AG10803 (cell line): Measurements from ENCODE around the gene CMYA5.

Source experiments
- DNase-seq: peaks from one replicate; pipeline ENCODE4 v3.0.0; 2010; ENCODE audit warnings: low read depth
- H3K4me3 ChIP-seq: 2 replicates; pipeline ENCODE4 v1.5.1; 2011; ENCODE audit warnings: mild to moderate bottlenecking, low read length, control low read depth
- CTCF ChIP-seq: conservative IDR thresholded peaks from 2 replicates; pipeline ENCODE4 v1.5.1; 2011; ENCODE audit warnings: mild to moderate bottlenecking, low read length, control low read depth, inconsistent platforms

CMYA5 gene

DNA sequence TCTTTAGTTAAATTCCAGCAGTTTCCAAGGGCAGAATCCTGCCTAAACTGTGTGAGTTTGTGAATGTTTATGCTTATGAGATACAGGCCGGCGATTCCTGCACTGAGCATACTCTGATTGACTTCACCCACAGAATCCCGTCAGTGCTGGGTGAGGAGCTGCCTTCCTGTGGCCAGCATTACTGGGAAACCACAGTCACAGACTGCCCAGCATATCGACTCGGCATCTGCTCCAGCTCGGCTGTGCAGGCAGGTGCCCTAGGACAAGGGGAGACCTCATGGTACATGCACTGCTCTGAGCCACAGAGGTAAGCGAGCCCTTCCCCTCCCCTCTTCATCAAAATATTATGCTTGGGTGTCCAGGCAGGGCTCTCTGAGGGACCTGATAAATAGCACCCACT lies 103.7 kb downstream of the CMYA5 start:
- H3K4me3 ChIP-seq, result no peak overlapping the region
- no peak for DNase-seq
- TF ChIP-seq CTCF, result no peak

GRCh38 chr5:79793722-79794121 lies 104.1 kb downstream of the CMYA5 start:
- DNase-seq, result no peak
- no peak for TF ChIP-seq CTCF
- H3K4me3 ChIP-seq, result no peak overlapping the region

GRCh38 chr5:79794347-79794746 lies 104.7 kb downstream of the CMYA5 start:
- DNase-seq, result no peak
- no peak for TF ChIP-seq CTCF
- no peak overlapping the region for H3K4me3 ChIP-seq

DNA sequence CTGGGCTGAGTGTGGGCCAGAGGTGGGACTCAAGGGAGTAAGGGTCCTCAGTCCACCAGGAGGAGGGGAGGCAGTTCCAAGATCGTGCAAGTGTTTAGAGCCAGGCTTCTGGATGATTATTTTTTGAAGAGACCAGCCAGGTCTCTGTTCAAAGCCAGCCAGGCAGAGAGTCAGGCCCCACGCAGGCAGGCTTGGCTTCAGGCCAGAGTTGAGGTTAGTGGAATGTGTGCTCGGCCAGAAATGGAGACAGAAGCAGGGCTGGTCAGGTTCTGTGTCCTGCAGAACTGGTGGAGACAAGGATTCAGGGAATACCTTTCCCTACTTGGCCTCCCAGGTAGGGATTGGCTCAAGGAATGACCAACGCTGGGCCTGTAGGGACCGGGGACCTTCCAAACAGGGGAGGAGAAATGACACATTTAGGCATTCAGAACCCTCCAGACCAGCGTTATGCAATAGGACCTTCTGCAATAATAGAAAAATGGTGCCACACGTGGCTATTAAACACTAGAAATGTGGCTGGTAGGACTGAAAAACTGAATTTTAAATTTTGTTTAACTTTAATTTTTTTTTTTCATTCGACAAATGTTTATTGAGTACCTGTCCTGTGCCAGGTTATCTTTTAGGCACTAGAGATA lies 106.2 kb downstream of the CMYA5 start:
- TF ChIP-seq CTCF, result no peak
- H3K4me3 ChIP-seq, result no peak overlapping the region
- DNase-seq, result peak; percentile 18

GRCh38 chr5:79798893-79799590 lies 109.4 kb downstream of the CMYA5 start:
- TF ChIP-seq CTCF, result no peak
- no peak overlapping the region for H3K4me3 ChIP-seq
- peak; percentile 7 for DNase-seq

DNA sequence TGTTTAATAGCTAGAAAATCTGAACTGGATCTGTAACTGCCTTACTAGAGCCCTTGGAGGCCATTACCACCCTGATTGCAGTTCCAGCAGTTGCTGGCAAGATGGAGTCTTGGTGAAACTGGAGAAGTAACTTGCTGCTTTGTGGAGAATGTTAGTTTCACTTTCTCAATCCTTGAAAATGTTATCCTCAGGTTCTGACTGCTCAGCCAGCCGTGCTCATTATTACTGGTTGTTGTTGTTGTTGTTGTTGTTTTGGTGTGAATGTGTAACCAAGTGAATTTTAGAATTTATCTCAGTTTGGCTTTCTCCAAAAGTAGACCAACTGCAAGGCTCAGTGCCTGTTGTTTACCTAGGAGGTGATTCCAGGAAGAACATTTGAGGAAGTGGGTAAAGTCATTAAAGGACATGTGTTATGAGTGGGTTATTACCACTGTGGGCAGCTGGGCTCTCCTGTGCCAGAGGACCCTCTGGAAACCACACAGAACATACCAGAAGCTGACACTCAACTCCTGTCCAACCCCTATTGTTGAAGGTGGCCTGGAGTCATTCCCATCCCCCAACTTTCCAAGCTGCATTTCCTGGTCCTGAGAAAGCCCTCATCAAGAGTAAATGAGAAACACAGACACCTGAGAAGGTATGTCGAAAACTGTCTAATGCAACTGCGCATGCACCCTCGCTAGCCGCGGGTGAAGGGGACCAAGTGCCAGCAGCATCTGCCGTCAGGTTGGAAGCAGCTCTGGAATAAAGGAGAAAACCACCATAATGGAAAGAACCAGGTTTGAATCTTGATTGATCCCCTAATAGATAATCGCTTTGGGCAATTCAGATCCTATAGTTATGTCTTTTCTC lies 111.6 kb downstream of the CMYA5 start:
- DNase-seq, result peak; percentile 3
- H3K4me3 ChIP-seq, result no peak overlapping the region
- no peak for TF ChIP-seq CTCF
